H1 (cell line): ENCODE results near the gene RBP4. TPM values are rescaled to one million over a fixed set of nuclear protein-coding genes. Genes with fewer than 3 reads are reported as not detected.

Experiments used
- CTCF ChIA-PET: fragments of 300-600 bp; sonication (Branson Sonifier 250); formaldehyde crosslinking; loops from one replicate; lab custom pipeline; 2021; ENCODE audit not compliant: partially characterized antibody; lab: Charles Lee
- POLR2A ChIA-PET: fragments of 300-600 bp; sonication (Branson Sonifier 250); formaldehyde crosslinking; loops from one replicate; lab custom pipeline; 2021; ENCODE audit warnings: inconsistent platforms; ENCODE audit not compliant: partially characterized antibody; lab: Charles Lee
- DNase-seq, 2 experiments: peaks; one replicate each; pipeline versions ENCODE4 v3.0.0 to v3.0.0-alpha.2; 2010 to 2022; ENCODE audit warnings: low spot score in 2 of 2, low read depth in 1 of 2, mixed read lengths in 1 of 2
- FAIRE-seq: peaks from 2 replicates; lab custom pipeline; 2011; peaks lifted over from hg19 to GRCh38; lab: Jason Lieb, UNC
- H2AFZ ChIP-seq: 2 replicates; pipeline ENCODE4 v1.8.1; 2012; ENCODE audit warnings: low read length, inconsistent platforms
- H2AK5ac ChIP-seq: 2 replicates; pipeline ENCODE4 v1.6.1; 2013; ENCODE audit warnings: low read depth, low read length
- H2BK120ac ChIP-seq: replicated peaks from 2 replicates; pipeline ENCODE3; 2013; ENCODE audit warnings: low read depth, low read length, inconsistent platforms
- H2BK12ac ChIP-seq: 2 replicates; pipeline ENCODE4 v1.6.1; 2013; ENCODE audit warnings: low read depth, low read length
- H2BK15ac ChIP-seq: 2 replicates; pipeline ENCODE4 v1.6.1; 2013; ENCODE audit warnings: low read length
- H2BK20ac ChIP-seq: 2 replicates; pipeline ENCODE4 v1.6.1; 2013; ENCODE audit warnings: low read length
- H2BK5ac ChIP-seq: 2 replicates; pipeline ENCODE4 v1.6.1; 2013; ENCODE audit warnings: low read depth, low read length
- H3K14ac ChIP-seq: 2 replicates; pipeline ENCODE4 v1.6.1; 2013; ENCODE audit warnings: inconsistent platforms; ENCODE audit not compliant: insufficient read length
- H3K18ac ChIP-seq: 2 replicates; pipeline ENCODE4 v1.6.1; 2013; ENCODE audit warnings: low read length; ENCODE audit errors: extremely low read depth
- H3K23ac ChIP-seq: 2 replicates; pipeline ENCODE4 v1.6.1; 2013; ENCODE audit warnings: inconsistent platforms; ENCODE audit not compliant: insufficient read length
- H3K23me2 ChIP-seq: 2 replicates; pipeline ENCODE4 v1.6.1; 2013; ENCODE audit warnings: low read depth, low read length
- H3K27ac ChIP-seq: 2 replicates; pipeline ENCODE4 v1.6.1; 2011; ENCODE audit warnings: low read depth, low read length, inconsistent platforms
- H3K27me3 ChIP-seq, 4 experiments: replicated peaks in 1 of 4; 1 replicate in 1 of 4; 2 replicates in 3 of 4; pipeline versions ENCODE4 v1.6.1 to v1.8.1; 2011 to 2013; ENCODE audit warnings: low read length in 3 of 4, mild to moderate bottlenecking in 3 of 4, inconsistent platforms in 2 of 4, mixed read lengths in 2 of 4, moderate library complexity in 1 of 4; ENCODE audit not compliant: control insufficient read depth in 3 of 4, insufficient read depth in 3 of 4; ENCODE audit errors: extremely low read depth in 1 of 4
- H3K36me3 ChIP-seq, 4 experiments: 2 replicates each; pipeline versions ENCODE4 v1.6.1 to v1.8.1; 2011 to 2013; ENCODE audit warnings: mild to moderate bottlenecking in 4 of 4, low read length in 3 of 4, moderate library complexity in 2 of 4, control low read depth in 1 of 4, inconsistent platforms in 1 of 4; ENCODE audit not compliant: insufficient read depth in 4 of 4, control insufficient read depth in 2 of 4
- H3K4ac ChIP-seq: replicated peaks from 2 replicates; pipeline ENCODE3; 2013; ENCODE audit warnings: low read length, low read depth, mixed read lengths, inconsistent platforms; ENCODE audit not compliant: insufficient read length
- H3K4me1 ChIP-seq, 4 experiments: replicated peaks in 1 of 4; 1 replicate in 1 of 4; 2 replicates in 3 of 4; pipeline versions ENCODE4 v1.6.1 to v1.8.1; 2011 to 2013; ENCODE audit warnings: low read length in 3 of 4, inconsistent platforms in 2 of 4, mixed read lengths in 1 of 4; ENCODE audit not compliant: insufficient read depth in 4 of 4, control insufficient read depth in 3 of 4
- H3K4me2 ChIP-seq, 2 experiments: 2 replicates each; pipeline versions ENCODE4 v1.6.1 to v1.8.1; 2011 to 2013; ENCODE audit warnings: low read depth in 2 of 2, low read length in 2 of 2, control low read depth in 1 of 2, inconsistent platforms in 1 of 2, mild to moderate bottlenecking in 1 of 2; ENCODE audit not compliant: insufficient read depth in 1 of 2
- H3K4me3 ChIP-seq, 4 experiments: fragments of 200-600, 300-600 bp in 1 of 4; sonication (generic), shearing (Covaris generic), sonication (Bioruptor Twin) in 1 of 4; 2 replicates each; pipeline versions ENCODE4 v1.5.1 to v1.8.1; 2011 to 2016; ENCODE audit warnings: low read length in 4 of 4, low read depth in 3 of 4, control low read depth in 2 of 4, inconsistent platforms in 2 of 4, mild to moderate bottlenecking in 2 of 4, mixed read lengths in 1 of 4, moderate library complexity in 1 of 4; ENCODE audit not compliant: insufficient read depth in 2 of 4; ENCODE audit errors: extremely low read depth in 1 of 4
- H3K56ac ChIP-seq: replicated peaks from 2 replicates; pipeline ENCODE3; 2013; ENCODE audit warnings: low read depth, mild to moderate bottlenecking, mixed read lengths, low read length, inconsistent platforms; ENCODE audit not compliant: insufficient read length
- H3K79me1 ChIP-seq: 2 replicates; pipeline ENCODE4 v1.6.1; 2013; ENCODE audit warnings: low read depth, low read length, control low read depth
- H3K79me2 ChIP-seq, 2 experiments: 2 replicates each; pipeline versions ENCODE4 v1.6.1 to v1.8.1; 2012 to 2013; ENCODE audit warnings: low read length in 2 of 2, mild to moderate bottlenecking in 2 of 2, inconsistent platforms in 1 of 2; ENCODE audit not compliant: insufficient read depth in 2 of 2, control insufficient read depth in 1 of 2
- H3K9ac ChIP-seq, 4 experiments: replicated peaks in 1 of 4; 1 replicate in 1 of 4; 2 replicates in 3 of 4; pipeline versions ENCODE4 v1.6.1 to v1.8.1; 2011 to 2013; ENCODE audit warnings: low read depth in 3 of 4, low read length in 3 of 4, control low read depth in 2 of 4, mild to moderate bottlenecking in 2 of 4, moderate library complexity in 2 of 4, inconsistent platforms in 1 of 4; ENCODE audit errors: extremely low read depth in 1 of 4
- H3K9me3 ChIP-seq, 2 experiments: 2 replicates each; pipeline versions ENCODE4 v1.6.1 to v1.8.1; 2012 to 2013; ENCODE audit warnings: mild to moderate bottlenecking in 2 of 2, moderate library complexity in 2 of 2, control low read depth in 1 of 2, inconsistent platforms in 1 of 2, low read depth in 1 of 2, low read length in 1 of 2, mixed read lengths in 1 of 2; ENCODE audit not compliant: insufficient read depth in 2 of 2
- H4K20me1 ChIP-seq, 2 experiments: replicated peaks in 1 of 2; 2 replicates each; pipeline versions ENCODE3 to v1.8.1; 2011 to 2013; ENCODE audit warnings: inconsistent platforms in 2 of 2, low read length in 2 of 2, mild to moderate bottlenecking in 1 of 2; ENCODE audit not compliant: insufficient read depth in 2 of 2, control insufficient read depth in 1 of 2
- H4K5ac ChIP-seq: 2 replicates; pipeline ENCODE4 v1.6.1; 2013; ENCODE audit warnings: low read length, low read depth, mixed read lengths, inconsistent platforms; ENCODE audit not compliant: insufficient read length
- H4K8ac ChIP-seq: 2 replicates; pipeline ENCODE4 v1.8.0; 2013; ENCODE audit warnings: mild to moderate bottlenecking, moderate library complexity, low read length, inconsistent platforms; ENCODE audit not compliant: insufficient read depth; ENCODE audit errors: extremely low read depth
- H4K91ac ChIP-seq: replicated peaks from 2 replicates; pipeline ENCODE3; 2013; ENCODE audit warnings: low read length, mixed read lengths, inconsistent platforms; ENCODE audit not compliant: insufficient read length
- CBX8 ChIP-seq: fragments of 300-800, 300-1000 bp; sonication (generic); IDR thresholded peaks from 2 replicates; pipeline ENCODE4 v1.7.1; 2016; ENCODE audit warnings: low read depth, low read length, borderline replicate concordance
- CHD1 ChIP-seq: IDR thresholded peaks from 2 replicates; pipeline ENCODE4 v1.6.1; 2012; ENCODE audit warnings: low read depth, low read length, improper control_type of control experiment
- CHD2 ChIP-seq: IDR thresholded peaks from 2 replicates; pipeline ENCODE4 v1.6.1; 2012; ENCODE audit warnings: low read length, improper control_type of control experiment
- CTBP2 ChIP-seq: IDR thresholded peaks from 2 replicates; pipeline ENCODE4 v1.7.0; 2011; ENCODE audit warnings: borderline replicate concordance, mild to moderate bottlenecking, moderate library complexity, mixed read lengths, low read length; ENCODE audit not compliant: insufficient read depth, insufficient read length
- EGR1 ChIP-seq: IDR thresholded peaks from 2 replicates; pipeline ENCODE4 v1.6.1; 2011; ENCODE audit warnings: low read depth, low read length, borderline replicate concordance
- KDM4A ChIP-seq: IDR thresholded peaks from one replicate; pipeline ENCODE4 v1.7.1; 2012; ENCODE audit warnings: low read depth, mild to moderate bottlenecking, moderate library complexity, low read length, inconsistent platforms; ENCODE audit not compliant: severe bottlenecking
- MAFK ChIP-seq: IDR thresholded peaks from 2 replicates; pipeline ENCODE4 v1.6.1; 2012; ENCODE audit warnings: low read depth, mild to moderate bottlenecking, improper control_type of control experiment, low read length
- PHF8 ChIP-seq: fragments of 200-600 bp; sonication (generic); conservative IDR thresholded peaks from 2 replicates; pipeline ENCODE4 v1.7.1; 2012; ENCODE audit warnings: low read depth, mild to moderate bottlenecking, inconsistent platforms, low read length, moderate library complexity
- POLR2AphosphoS5 ChIP-seq: IDR thresholded peaks from 2 replicates; pipeline ENCODE4 v1.6.1; 2011; ENCODE audit warnings: low read depth, low read length
- POU5F1 ChIP-seq: IDR thresholded peaks from 2 replicates; pipeline ENCODE4 v1.6.1; 2011; ENCODE audit warnings: low read depth, mild to moderate bottlenecking, low read length, moderate library complexity
- RNF2 ChIP-seq: fragments of 200-900, 300-1000 bp; sonication (generic); IDR thresholded peaks from 2 replicates; pipeline ENCODE4 v1.7.1; 2016; ENCODE audit warnings: borderline replicate concordance, low read depth, mild to moderate bottlenecking, antibody characterized with exemption, low read length; ENCODE audit not compliant: poor library complexity, severe bottlenecking; ENCODE audit errors: missing control alignments
- SIX5 ChIP-seq: IDR thresholded peaks from 2 replicates; pipeline ENCODE4 v1.6.1; 2011; ENCODE audit warnings: mild to moderate bottlenecking, low read depth, low read length
- TAF1 ChIP-seq: IDR thresholded peaks from 2 replicates; pipeline ENCODE4 v1.6.1; 2011; ENCODE audit warnings: mild to moderate bottlenecking, low read depth, low read length
- WGBS, 2 experiments: shearing (Covaris generic) in 1 of 2; methylation state at CpG; one replicate each; pipeline versions ENCODE4 v1.1.6 to v1.1.7; 2013 to 2015; ENCODE audit warnings: low lambda C conversion rate in 2 of 2, mixed read lengths in 2 of 2, inconsistent platforms in 1 of 2, low coverage in 1 of 2, missing lambda C conversion rate in 1 of 2; ENCODE audit not compliant: insufficient replicate concordance in 2 of 2, insufficient coverage in 1 of 2, insufficient read length in 1 of 2; ENCODE audit errors: extremely low coverage in 1 of 2, missing lambda C conversion rate in 1 of 2; 5-methylcytosine and 5-hydroxymethylcytosine counted together
- polyA plus RNA-seq, 7 experiments: library from polyadenylated mRNA; depleted of rRNA in 3 of 7; stranded (reverse) in 5 of 7; unstranded in 2 of 7; fragments of >200 nt in 5 of 7; fragments of 200-250 nt in 2 of 7; gene quantifications; 1 replicate in 5 of 7; 2 replicates in 1 of 7; 4 replicates in 1 of 7; pipeline versions ENCODE4 v1.2.1 to v1.2.3, GENCODE V29; 2011 to 2013; ENCODE audit warnings: missing spikeins in 2 of 7, mixed read lengths in 2 of 7
- total RNA-seq: library from RNA; stranded (reverse); fragmentation: NEBNext Ultra II Directional; extraction: Animal tissue kit (Norgen Biotek cat#: 25700); gene quantifications from 2 replicates; pipeline ENCODE4 v1.2.1, GENCODE V29; 2021

RBP4 gene
- total and polyA plus RNA-seq, 2 of the 8 experiments (the other 6 are each of a cell fraction or from before 2014, with no cell fraction given), result 0.42 to 0.97 TPM

DNA sequence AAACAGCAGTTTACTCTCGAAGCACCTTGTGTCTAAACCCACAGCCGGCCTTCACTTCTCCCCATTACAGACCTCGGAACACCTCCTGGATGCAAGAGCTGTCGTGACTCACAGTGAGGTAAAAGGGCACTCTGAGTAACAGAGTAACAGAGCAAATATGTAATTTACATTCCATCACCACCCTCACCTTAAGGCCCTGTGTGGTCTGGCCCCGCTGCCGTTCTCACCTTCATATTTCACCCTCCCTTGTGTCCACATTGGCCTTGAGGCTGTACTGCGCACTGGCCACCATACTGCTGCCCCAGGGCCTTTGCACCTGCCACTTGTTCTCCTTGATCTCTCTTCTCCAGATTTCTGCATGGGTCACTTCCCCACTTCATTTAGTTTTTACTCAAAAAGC lies 21.9 kb downstream of the RBP4 start:
- TF ChIP-seq MAFK (no peak), EGR1 (no peak), POU5F1 (no peak), CHD1 (no peak), TAF1 (no peak), CBX8 (no peak), PHF8 (no peak), RNF2 (no peak), POLR2AphosphoS5 (no peak), KDM4A (no peak), SIX5 (no peak), CTBP2 (no peak), CHD2 (no peak)
- no peak overlapping the region for H3K56ac ChIP-seq
- H3K4ac ChIP-seq, result no peak overlapping the region
- no peak overlapping the region for H3K9ac ChIP-seq
- 0 out of 7 replicates have a peak, but pooled peaks cover 0 to 2% (median 0%) of the 10 kb centered on the region in 4 experiments for H3K27me3 ChIP-seq
- H3K23me2 ChIP-seq, result no peaks in the 10 kb centered on the region
- no peak overlapping the region for H3K4me2 ChIP-seq
- H2BK12ac ChIP-seq, result no peak overlapping the region
- H2AFZ ChIP-seq, result no peak overlapping the region
- no peaks in the 10 kb centered on the region for H4K20me1 ChIP-seq
- ChIA-PET POLR2A (no interaction called here), CTCF (no interaction called here)
- H2BK20ac ChIP-seq, result no peak overlapping the region
- no peaks in the 10 kb centered on the region for H3K36me3 ChIP-seq
- no peak overlapping the region for H2BK5ac ChIP-seq
- H3K79me1 ChIP-seq, result no peaks in the 10 kb centered on the region
- no peak overlapping the region for H4K5ac ChIP-seq
- no peak overlapping the region for H3K27ac ChIP-seq
- H3K9me3 ChIP-seq, result no peaks in the 10 kb centered on the region
- no peak overlapping the region for H3K18ac ChIP-seq
- no peak overlapping the region for H3K14ac ChIP-seq
- H4K91ac ChIP-seq, result no peak overlapping the region
- H3K4me3 ChIP-seq, result no peak overlapping the region
- H3K79me2 ChIP-seq, result no peaks in the 10 kb centered on the region
- no peak overlapping the region for H3K23ac ChIP-seq
- no peak overlapping the region for H2BK120ac ChIP-seq
- 79% methylated on average over 7 of the region's 7 CpGs; no CpG with 5 or more reads in 1 of the 2 experiments for WGBS, 2 experiments
- no peak for FAIRE-seq
- H3K4me1 ChIP-seq, result no peaks in the 10 kb centered on the region
- H2AK5ac ChIP-seq, result no peak overlapping the region
- H4K8ac ChIP-seq, result no peak overlapping the region
- DNase-seq, result no peak
- H2BK15ac ChIP-seq, result no peak overlapping the region
